GM18873 (cell line): Measurements from ENCODE around the gene SMAD1.
A peak's percentile ranks its signal among the peaks of the same experiment; 100 is the strongest.

ENCODE experiments used
- ATAC-seq: cut with Tn5 transposase; IDR thresholded peaks from one replicate; pipeline ENCODE4 v1.9.1; 2021; ENCODE audit warnings: mild to moderate bottlenecking, moderate library complexity, moderate number of reproducible peaks; ENCODE audit not compliant: unreplicated experiment, low FRiP score

Gene SMAD1

DNA sequence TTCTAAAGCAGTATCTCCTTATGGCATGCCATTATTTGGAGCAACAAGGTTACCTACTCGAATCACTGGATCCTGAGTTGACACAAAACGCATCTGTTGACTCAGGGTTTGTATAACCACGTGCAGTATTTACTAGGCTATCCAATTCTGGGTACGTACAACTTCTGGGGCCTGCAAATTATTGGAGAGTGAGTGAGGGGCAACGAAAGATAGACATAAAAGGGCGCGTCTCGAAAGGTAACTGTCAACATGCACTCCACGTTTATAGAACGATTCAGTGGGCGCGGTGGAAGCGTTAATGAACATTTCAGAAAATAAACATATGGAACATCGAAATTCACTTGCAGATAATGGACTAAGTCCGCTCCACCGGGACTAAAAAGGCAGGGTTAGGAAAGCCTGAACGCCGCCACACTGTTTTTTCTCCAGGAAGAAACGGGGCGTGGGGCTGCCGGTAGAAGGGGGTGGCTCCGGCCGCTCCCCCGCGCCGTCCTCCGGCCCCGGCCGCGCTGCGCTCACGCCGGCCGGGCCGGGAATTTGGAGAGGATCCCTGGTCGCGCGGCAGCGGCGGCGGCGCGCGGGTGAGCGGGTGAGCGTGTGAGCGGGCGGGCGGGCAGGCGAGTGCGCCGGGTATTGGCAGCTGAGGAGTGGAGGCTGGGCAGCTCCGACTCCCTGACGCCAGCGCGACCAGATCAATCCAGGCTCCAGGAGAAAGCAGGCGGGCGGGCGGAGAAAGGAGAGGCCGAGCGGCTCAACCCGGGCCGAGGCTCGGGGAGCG, at the start of gene SMAD1:
Gene SMAD1 (plus strand): TSS at position 690 of the 778 bp plus-strand sequence. CDS start 32,761 bp downstream, outside the sequence.
- ATAC-seq, result peak; percentile 36

GRCh38 chr4:145433684-145434083, 48.0 kb upstream of the SMAD1 start:
- no peak for ATAC-seq

GRCh38 chr4:145435646-145436045, 46.0 kb upstream of the SMAD1 start:
- ATAC-seq, result no peak

DNA sequence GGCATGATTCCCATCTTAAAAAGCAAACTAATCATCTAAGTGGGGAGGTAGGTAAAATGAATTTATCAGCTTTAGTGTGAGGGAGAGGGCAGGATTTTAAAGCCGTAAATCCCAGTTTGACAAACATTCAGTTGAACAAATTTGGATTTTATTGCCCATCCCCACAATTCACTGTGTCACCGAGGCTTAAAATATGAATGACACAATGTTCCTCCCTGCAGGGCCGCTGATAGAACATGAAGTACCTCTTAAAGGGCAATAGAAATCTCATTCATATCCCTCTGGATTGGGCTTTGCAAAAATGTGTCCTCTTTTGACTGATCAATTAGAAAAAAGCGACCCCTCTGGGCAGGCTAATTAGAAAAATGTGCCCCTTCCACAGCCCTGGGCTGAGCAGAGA, 45.5 kb upstream of the SMAD1 start:
- ATAC-seq, result no peak

GRCh38 chr4:145436796-145437195, 44.9 kb upstream of the SMAD1 start:
- ATAC-seq, result no peak

DNA sequence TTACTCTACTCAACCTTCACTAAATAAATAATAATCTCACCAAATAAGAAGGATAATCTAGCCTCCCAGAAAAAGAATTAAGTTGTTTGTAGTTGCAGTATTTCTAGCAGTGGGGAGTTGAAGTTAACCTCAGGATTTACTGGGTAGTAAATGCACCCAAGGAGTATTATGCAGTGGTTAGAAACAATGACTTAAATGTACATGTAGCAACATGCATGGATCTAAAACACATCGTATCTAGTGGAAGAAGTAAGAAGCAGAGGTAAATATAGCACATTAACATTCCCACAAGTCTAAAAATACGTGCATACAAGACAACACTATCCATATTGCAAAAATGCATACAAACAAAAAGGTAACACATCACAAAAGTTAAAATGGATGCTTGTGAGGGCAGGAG, 44.2 kb upstream of the SMAD1 start:
- no peak for ATAC-seq

DNA sequence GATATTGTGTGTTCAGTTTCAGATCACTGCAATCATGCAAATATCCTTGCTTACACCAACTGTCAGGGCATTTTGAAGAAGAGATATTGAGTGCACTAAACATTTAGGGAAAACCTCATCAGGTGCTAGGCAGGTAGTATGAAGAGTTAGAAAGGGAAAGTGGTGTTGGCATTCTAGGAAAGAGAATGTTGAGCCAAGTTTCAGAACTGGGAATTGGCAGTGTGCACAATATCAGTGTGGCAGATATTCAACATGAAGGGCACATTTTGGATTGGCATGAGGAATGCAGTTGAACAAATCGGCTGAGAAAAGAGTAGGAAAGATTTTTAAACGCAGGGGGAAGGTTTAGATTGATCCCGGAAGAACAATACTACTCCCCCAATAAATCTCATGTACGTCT, 43.4 kb upstream of the SMAD1 start:
- no peak for ATAC-seq

DNA sequence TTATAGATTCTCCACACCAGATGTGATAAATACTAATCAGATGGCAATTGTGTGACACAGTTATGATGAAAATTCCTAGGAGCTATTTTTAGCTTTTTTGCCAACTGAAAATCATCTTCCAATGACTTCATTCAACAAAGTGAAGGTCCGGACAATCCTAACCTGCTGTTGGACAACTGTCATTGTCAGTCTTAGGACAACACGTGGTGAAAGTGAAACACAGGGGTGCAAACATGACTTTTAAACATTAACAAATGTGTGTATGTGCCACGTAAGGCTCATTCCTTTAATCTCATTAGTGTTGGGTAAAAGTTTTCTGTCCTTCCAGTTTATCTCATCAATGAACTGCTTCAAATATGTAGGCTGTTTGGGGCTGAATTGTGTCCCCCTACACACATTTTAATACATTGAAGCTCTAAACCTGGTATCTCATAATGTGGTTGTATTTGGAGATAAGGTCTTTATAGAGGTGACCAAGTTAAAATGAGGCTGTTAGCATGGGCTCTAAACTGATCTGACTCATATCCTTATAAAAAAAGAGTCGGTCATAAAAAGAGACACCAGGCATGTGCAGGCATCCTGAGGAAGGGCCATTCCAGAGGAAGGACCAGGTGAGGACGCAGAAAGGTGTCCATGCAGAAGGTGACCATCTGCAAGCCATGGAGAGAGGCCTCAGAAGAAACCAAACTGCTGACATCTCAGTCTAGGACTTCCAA, 41.2 kb upstream of the SMAD1 start:
- no peak for ATAC-seq

DNA sequence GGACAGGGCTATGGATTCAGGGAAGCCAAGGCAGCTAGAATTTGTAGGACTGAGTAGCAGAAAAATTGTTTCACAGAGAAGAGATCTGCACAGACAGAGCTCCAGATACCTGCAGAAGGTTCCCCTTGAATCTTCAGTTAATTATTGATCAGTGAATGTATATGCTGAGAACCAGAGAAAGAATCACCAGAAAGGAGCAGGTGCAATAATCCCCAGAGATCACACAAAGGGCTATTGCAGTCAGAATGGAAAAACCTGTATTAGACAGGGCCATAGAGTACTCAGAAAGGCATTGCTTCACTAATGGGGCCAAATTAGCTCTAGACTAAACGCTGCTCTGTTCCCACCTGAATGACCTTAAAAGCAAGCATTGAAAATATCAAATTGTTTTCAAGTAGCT, 35.5 kb upstream of the SMAD1 start:
- ATAC-seq, result peak; percentile 98

DNA sequence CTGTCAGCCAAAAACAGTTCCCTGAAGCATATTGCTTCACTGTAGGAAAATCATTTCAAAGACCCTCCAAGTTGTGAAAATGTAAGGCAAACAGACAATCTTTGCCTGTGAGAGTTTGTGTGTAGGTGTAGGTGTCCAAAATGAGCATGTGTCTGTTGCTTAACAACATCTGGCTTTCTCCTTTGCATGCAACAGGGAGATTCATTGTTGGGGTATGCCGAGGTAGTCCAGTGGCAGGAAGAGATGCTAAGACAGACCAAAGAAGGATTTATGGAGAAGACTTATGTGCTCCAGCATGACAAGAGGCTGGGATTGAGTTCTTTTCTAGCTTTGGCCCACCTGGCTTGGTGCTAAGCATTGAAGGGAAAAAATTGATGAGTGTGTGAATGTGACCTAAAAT, 29.8 kb upstream of the SMAD1 start:
- ATAC-seq, result no peak

- ATAC-seq, result no peak
These were observed 29.0 kb upstream of the SMAD1 start for GRCh38 chr4:145452447-145453162.

GRCh38 chr4:145453163-145453520, 28.5 kb upstream of the SMAD1 start:
- no peak for ATAC-seq

DNA sequence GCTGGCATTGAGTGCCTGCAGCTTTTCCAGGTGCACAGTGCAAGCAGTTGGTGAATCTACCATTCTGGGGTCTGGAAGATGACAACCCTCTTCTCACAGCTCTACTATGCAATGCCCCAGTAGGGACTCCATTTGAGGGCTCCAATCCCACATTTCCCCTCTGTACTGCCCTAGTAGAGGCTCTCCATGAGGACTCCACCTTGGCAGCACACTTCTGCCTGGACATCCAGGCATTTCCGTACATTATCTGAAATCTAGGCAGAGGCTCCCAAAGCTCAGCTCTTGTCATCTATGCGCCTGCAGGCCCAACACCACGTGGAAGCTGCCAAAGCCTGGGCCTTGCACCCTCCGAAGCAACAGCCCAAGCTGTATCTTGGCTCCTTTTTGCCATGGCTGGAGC, 8.4 kb upstream of the SMAD1 start:
- ATAC-seq, result no peak

DNA sequence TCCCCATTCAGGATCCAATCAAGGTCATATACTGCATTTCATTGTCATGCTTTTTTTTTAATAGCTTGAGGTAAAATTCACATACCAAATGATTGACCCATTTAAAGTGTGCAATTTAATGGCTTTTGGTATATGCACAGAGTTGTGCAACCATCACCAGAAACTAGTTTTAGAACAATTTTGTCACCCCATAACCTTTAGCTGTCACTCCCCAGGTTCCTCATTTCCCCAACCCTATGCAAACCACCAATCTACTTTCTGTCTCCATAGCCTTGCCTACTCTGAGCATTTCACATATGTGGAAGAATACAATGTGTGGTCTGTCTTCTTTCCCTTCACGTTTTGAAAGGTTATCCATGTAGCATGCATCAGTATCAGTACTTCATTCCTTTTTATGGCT, 1.4 kb upstream of the SMAD1 start:
- ATAC-seq, result peak; percentile 36

DNA sequence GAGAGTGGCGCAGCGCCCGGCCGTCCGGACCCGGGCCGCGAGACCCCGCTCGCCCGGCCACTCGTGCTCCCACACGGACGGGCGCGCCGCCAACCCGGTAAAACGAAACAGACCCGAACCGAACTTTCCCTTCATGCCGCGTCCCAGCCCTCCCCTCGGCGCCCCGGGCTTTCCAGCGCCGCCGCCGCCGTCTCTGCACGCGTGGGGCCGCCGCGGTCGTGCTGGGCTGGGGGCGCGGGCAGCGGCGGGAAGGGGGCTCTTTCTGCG, 222 bp downstream of the SMAD1 start:
- ATAC-seq, result no peak

GRCh38 chr4:145482209-145483037, 770 bp downstream of the SMAD1 start:
- ATAC-seq, result peak; percentile 25

GRCh38 chr4:145483514-145483913, 1.9 kb downstream of the SMAD1 start:
- ATAC-seq, result no peak

DNA sequence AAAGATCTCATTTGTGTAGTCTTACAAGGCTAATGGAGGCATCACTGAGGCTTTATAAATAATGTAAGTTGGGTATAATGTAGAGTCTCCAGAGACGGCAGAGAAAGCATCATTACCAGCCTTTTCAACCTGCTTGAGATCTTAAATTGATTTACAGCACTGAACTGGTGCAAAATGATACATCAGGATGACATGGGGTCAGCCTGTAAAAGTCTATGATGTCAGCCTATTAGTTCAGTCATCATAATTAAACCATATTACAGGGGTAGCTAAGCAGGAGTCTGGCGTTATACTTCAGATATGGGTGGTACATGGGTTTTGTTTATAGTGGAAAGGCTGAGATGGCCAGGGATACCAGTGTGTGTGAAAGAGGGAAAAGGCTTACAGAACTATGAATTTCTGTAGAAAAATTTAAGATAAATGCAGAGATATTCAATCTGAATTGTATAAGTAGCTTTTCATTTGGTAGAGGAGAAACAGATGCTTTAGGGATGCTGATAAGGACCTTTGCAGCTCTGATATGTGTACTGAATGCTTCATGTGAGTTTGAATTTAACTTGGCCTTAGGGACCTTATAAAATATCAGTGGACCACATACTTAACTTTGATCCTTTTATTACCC, 2.7 kb downstream of the SMAD1 start:
- ATAC-seq, result no peak

DNA sequence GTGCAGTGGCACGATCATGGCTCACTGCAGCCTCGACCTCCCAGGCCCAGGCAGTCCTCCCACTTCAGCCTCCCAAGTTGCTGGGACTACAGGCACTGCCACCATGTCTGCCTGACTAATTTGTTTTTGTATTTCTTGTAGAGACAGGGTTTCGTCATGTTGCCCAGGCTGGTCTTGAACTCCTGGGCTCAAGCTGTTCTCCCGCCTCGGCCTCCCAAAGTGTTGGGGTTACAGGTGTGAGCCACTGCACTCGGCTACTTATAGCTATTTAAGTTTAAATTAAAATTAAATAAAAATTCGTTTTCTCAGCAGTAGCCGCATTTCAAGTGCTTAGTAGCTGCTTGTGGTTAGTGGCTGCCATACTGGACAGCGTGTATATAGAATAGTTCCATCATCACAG, 3.5 kb downstream of the SMAD1 start:
- no peak for ATAC-seq

GRCh38 chr4:145486603-145487002, 5.0 kb downstream of the SMAD1 start:
- no peak for ATAC-seq
